GM23338 (cell line): ENCODE results near the gene PLD6. TPM values are rescaled to one million over a fixed set of nuclear protein-coding genes. Genes with fewer than 3 reads are reported as not detected.

Experiments
- ATAC-seq: fragments of 200-7000 bp; cut with Tn5 transposase; 3 replicates; pipeline ENCODE4 v1.9.1; 2020
- DNase-seq: peaks from one replicate; pipeline ENCODE4 v3.0.0-alpha.2; 2015; ENCODE audit warnings: low spot score
- H2AFZ ChIP-seq: fragments of 200-600 bp; sonication (generic); 2 replicates; pipeline ENCODE4 v1.8.0; 2016; ENCODE audit warnings: antibody characterized with exemption, mild to moderate bottlenecking, moderate library complexity
- H3F3A ChIP-seq: fragments of 200-600 bp; sonication (generic); replicated peaks from 2 replicates; pipeline ENCODE4 v1.8.0; 2017; ENCODE audit warnings: antibody characterized with exemption, mixed run types, low read depth
- H3K27ac ChIP-seq: fragments of 200-600 bp; sonication (generic); 2 replicates; pipeline ENCODE4 v1.6.1; 2016; ENCODE audit warnings: low read depth
- H3K27me3 ChIP-seq: fragments of 200-600 bp; sonication (generic); 2 replicates; pipeline ENCODE4 v1.8.0; 2016; ENCODE audit warnings: mild to moderate bottlenecking, mixed run types, moderate library complexity; ENCODE audit not compliant: insufficient read depth
- H3K36me3 ChIP-seq: fragments of 200-600 bp; sonication (generic); 2 replicates; pipeline ENCODE4 v1.8.0; 2016; ENCODE audit warnings: mild to moderate bottlenecking; ENCODE audit not compliant: insufficient read depth
- H3K4me1 ChIP-seq: fragments of 200-600 bp; sonication (generic); 2 replicates; pipeline ENCODE4 v1.8.0; 2016; ENCODE audit warnings: mild to moderate bottlenecking, moderate library complexity; ENCODE audit not compliant: insufficient read depth
- H3K4me2 ChIP-seq: fragments of 200-600 bp; sonication (generic); 2 replicates; pipeline ENCODE4 v1.7.1; 2017; ENCODE audit warnings: mixed run types
- H3K4me3 ChIP-seq: fragments of 200-600 bp; sonication (generic); 2 replicates; pipeline ENCODE4 v1.6.1; 2016; ENCODE audit warnings: mixed run types
- H3K79me2 ChIP-seq: fragments of 200-600 bp; sonication (generic); replicated peaks from 2 replicates; pipeline ENCODE4 v1.8.0; 2017; ENCODE audit warnings: mild to moderate bottlenecking; ENCODE audit not compliant: insufficient read depth
- H3K9me2 ChIP-seq: fragments of 200-600 bp; sonication (generic); 2 replicates; pipeline ENCODE4 v1.8.0; 2017; ENCODE audit not compliant: insufficient read depth
- H4K20me1 ChIP-seq: fragments of 200-600 bp; sonication (generic); replicated peaks from 2 replicates; pipeline ENCODE4 v1.8.0; 2017; ENCODE audit warnings: mild to moderate bottlenecking; ENCODE audit not compliant: insufficient read depth
- H3K27ac Mint-ChIP-seq: 2 replicates; pipeline ENCODE4 v1.8.0; 2020; ENCODE audit warnings: inconsistent platforms, mild to moderate bottlenecking, moderate library complexity, mixed read lengths
- H3K27me3 Mint-ChIP-seq: 3 replicates; pipeline ENCODE4 v1.8.0; 2022; ENCODE audit warnings: low read depth, mild to moderate bottlenecking, moderate library complexity, mixed read lengths, inconsistent platforms; ENCODE audit not compliant: insufficient read depth, poor library complexity
- H3K36me3 Mint-ChIP-seq: 3 replicates; pipeline ENCODE4 v1.8.0; 2021; ENCODE audit warnings: low read depth, mild to moderate bottlenecking, inconsistent platforms, moderate library complexity, mixed read lengths
- H3K4me1 Mint-ChIP-seq: 3 replicates; pipeline ENCODE4 v1.8.0; 2020; ENCODE audit warnings: mild to moderate bottlenecking, inconsistent platforms, mixed read lengths
- H3K4me3 Mint-ChIP-seq: 3 replicates; pipeline ENCODE4 v1.8.0; 2021; ENCODE audit warnings: moderate library complexity, mild to moderate bottlenecking, inconsistent platforms, mixed read lengths
- H3K9me3 Mint-ChIP-seq: 3 replicates; pipeline ENCODE4 v1.8.0; 2020; ENCODE audit warnings: moderate library complexity, mild to moderate bottlenecking, inconsistent platforms, mixed read lengths
- CREB1 ChIP-seq: fragments of 250-450 bp; sonication (Bioruptor Pico); IDR thresholded peaks from 2 replicates; pipeline ENCODE4 v1.5.0; 2020; ENCODE audit warnings: low read depth, mild to moderate bottlenecking, moderate library complexity
- CTCF ChIP-seq, 2 experiments: fragments of 200-600 bp in 1 of 2; sonication (generic) in 1 of 2; conservative IDR thresholded peaks; 2 replicates each; pipeline versions ENCODE4 v1.5.1 to v1.6.1; 2016 to 2017; ENCODE audit warnings: antibody characterized with exemption in 2 of 2, low read depth in 2 of 2, mild to moderate bottlenecking in 2 of 2, moderate library complexity in 1 of 2
- EZH2 ChIP-seq: fragments of 200-600 bp; sonication (generic); IDR thresholded peaks from one replicate; pipeline ENCODE4 v1.8.0; 2017; ENCODE audit warnings: antibody characterized with exemption, mild to moderate bottlenecking, low read depth; ENCODE audit not compliant: unreplicated experiment
- EZH2phosphoT487 ChIP-seq: fragments of 200-600 bp; sonication (generic); IDR thresholded peaks from one replicate; pipeline ENCODE4 v1.8.1; 2018; ENCODE audit warnings: antibody characterized with exemption; ENCODE audit not compliant: unreplicated experiment
- JUNB ChIP-seq: IDR thresholded peaks from one replicate; pipeline ENCODE4 v1.6.1; 2016; ENCODE audit warnings: antibody characterized with exemption; ENCODE audit not compliant: unreplicated experiment
- NANOG ChIP-seq: IDR thresholded peaks from 2 replicates; pipeline ENCODE4 v1.6.1; 2016; ENCODE audit warnings: antibody characterized with exemption, borderline replicate concordance
- POLR2AphosphoS5 ChIP-seq: IDR thresholded peaks from 2 replicates; pipeline ENCODE4 v1.6.1; 2016; ENCODE audit warnings: antibody characterized with exemption, low read depth
- STAT1 ChIP-seq: IDR thresholded peaks from one replicate; pipeline ENCODE4 v1.6.1; 2016; ENCODE audit warnings: antibody characterized with exemption; ENCODE audit not compliant: unreplicated experiment
- ZNF114 ChIP-seq: fragments of 250-450 bp; sonication (Bioruptor Pico); IDR thresholded peaks from 2 replicates; pipeline ENCODE4 v1.5.0; 2020; ENCODE audit warnings: mild to moderate bottlenecking, moderate library complexity
- ZNF331 ChIP-seq: fragments of 250-450 bp; sonication (Bioruptor Pico); IDR thresholded peaks from 2 replicates; pipeline ENCODE4 v1.5.0; 2020; ENCODE audit warnings: low read depth, mild to moderate bottlenecking, moderate library complexity
- polyA plus RNA-seq: library from polyadenylated mRNA; unstranded; fragments of >200 nt; fragmentation: Nextera tagmentation; extraction: Ambion mirVana; gene quantifications from 2 replicates; pipeline ENCODE4 v1.2.1, GENCODE V29; 2016
- total RNA-seq: library from RNA; depleted of rRNA; stranded (reverse); fragments of >200 nt; shearing (Covaris generic); gene quantifications from 2 replicates; pipeline ENCODE4 v1.2.3, GENCODE V29; 2014
- TF ChIP-seq, protein P1 (sequence below): fragments of 250-450 bp; sonication (Bioruptor Pico); IDR thresholded peaks from 2 replicates; pipeline ENCODE4 v1.5.0; 2020; ENCODE audit warnings: mild to moderate bottlenecking, moderate library complexity
- TF ChIP-seq, protein P2 (sequence below): IDR thresholded peaks from one replicate; pipeline ENCODE4 v1.6.1; 2018; ENCODE audit warnings: antibody characterized with exemption; ENCODE audit not compliant: unreplicated experiment
- TF ChIP-seq, protein P3 (sequence below): IDR thresholded peaks from 2 replicates; pipeline ENCODE4 v1.6.1; 2016; ENCODE audit warnings: antibody characterized with exemption

Gene PLD6
- total and polyA plus RNA-seq, 2 experiments from 2014 or later = not detected

DNA sequence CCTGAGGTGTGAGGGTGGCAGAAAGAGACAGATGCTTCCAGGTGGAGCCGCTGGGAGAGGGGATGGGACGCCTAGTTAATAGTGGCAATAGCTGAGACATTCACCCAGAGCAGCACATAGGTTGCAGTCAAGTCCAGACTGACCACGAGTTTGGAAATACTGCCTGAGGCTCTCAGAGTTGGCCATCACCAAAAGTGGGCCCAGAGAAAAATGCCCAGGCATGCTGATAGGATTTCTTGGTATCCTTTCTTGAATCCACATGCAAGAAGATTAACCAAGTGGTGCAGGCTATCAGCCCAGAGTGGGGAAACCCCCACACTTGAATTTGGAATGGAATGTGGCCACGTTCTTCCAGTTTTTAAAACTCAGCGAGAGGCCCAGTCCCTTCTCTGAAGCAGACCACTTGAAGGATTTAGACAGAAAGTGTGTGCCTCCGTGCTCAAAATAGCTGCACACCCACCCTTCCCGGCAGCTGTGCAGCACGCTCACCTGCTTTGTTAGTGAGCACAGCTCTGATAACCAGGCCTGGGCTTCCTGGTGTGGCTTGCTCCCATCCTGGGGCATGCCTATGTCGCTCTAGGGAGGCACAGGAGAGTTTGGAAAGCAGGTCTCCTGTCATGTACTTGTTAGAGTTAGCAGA lies 35.7 kb downstream of the PLD6 start:
- H3K36me3 Mint-ChIP-seq = peaks cover 29% of the 10 kb centered on the region; the same call in 2 of the 3 replicates
- peaks cover 12% of the 10 kb centered on the region for H3K27me3 Mint-ChIP-seq
- peaks cover 11% of the 10 kb centered on the region for H3K4me1 Mint-ChIP-seq
- Histone ChIP-seq H3K4me3 (no peak overlapping the region), H3K27me3 (no peaks in the 10 kb centered on the region), H3K79me2 (no peaks in the 10 kb centered on the region), H3F3A (no peaks in the 10 kb centered on the region), H3K27ac (no peak overlapping the region), H4K20me1 (no peaks in the 10 kb centered on the region; the same call in 1 of the 2 replicates), H3K4me2 (no peak overlapping the region), H3K4me1 (no peaks in the 10 kb centered on the region), H2AFZ (no peak overlapping the region), H3K9me2 (no peaks in the 10 kb centered on the region), H3K36me3 (no peaks in the 10 kb centered on the region; the same call in 1 of the 2 replicates)
- no peaks in the 10 kb centered on the region for H3K9me3 Mint-ChIP-seq
- H3K27ac Mint-ChIP-seq = peak overlapping the region; percentile 65; the same call in 1 of the 2 replicates
- TF ChIP-seq CTCF (conservative IDR thresholded peaks at IDR 0.05; ENCODE audit: low read depth in 2 of 2) (no peak), ZNF114 (no peak), EZH2phosphoT487 (no peak), POLR2AphosphoS5 (no peak), ZNF331 (CRISPR knock-in tag) (no peak), EZH2 (no peak), JUNB (no peak), NANOG (no peak), CREB1 (CRISPR knock-in tag) (no peak), STAT1 (no peak)
- TF ChIP-seq, protein P1, sequence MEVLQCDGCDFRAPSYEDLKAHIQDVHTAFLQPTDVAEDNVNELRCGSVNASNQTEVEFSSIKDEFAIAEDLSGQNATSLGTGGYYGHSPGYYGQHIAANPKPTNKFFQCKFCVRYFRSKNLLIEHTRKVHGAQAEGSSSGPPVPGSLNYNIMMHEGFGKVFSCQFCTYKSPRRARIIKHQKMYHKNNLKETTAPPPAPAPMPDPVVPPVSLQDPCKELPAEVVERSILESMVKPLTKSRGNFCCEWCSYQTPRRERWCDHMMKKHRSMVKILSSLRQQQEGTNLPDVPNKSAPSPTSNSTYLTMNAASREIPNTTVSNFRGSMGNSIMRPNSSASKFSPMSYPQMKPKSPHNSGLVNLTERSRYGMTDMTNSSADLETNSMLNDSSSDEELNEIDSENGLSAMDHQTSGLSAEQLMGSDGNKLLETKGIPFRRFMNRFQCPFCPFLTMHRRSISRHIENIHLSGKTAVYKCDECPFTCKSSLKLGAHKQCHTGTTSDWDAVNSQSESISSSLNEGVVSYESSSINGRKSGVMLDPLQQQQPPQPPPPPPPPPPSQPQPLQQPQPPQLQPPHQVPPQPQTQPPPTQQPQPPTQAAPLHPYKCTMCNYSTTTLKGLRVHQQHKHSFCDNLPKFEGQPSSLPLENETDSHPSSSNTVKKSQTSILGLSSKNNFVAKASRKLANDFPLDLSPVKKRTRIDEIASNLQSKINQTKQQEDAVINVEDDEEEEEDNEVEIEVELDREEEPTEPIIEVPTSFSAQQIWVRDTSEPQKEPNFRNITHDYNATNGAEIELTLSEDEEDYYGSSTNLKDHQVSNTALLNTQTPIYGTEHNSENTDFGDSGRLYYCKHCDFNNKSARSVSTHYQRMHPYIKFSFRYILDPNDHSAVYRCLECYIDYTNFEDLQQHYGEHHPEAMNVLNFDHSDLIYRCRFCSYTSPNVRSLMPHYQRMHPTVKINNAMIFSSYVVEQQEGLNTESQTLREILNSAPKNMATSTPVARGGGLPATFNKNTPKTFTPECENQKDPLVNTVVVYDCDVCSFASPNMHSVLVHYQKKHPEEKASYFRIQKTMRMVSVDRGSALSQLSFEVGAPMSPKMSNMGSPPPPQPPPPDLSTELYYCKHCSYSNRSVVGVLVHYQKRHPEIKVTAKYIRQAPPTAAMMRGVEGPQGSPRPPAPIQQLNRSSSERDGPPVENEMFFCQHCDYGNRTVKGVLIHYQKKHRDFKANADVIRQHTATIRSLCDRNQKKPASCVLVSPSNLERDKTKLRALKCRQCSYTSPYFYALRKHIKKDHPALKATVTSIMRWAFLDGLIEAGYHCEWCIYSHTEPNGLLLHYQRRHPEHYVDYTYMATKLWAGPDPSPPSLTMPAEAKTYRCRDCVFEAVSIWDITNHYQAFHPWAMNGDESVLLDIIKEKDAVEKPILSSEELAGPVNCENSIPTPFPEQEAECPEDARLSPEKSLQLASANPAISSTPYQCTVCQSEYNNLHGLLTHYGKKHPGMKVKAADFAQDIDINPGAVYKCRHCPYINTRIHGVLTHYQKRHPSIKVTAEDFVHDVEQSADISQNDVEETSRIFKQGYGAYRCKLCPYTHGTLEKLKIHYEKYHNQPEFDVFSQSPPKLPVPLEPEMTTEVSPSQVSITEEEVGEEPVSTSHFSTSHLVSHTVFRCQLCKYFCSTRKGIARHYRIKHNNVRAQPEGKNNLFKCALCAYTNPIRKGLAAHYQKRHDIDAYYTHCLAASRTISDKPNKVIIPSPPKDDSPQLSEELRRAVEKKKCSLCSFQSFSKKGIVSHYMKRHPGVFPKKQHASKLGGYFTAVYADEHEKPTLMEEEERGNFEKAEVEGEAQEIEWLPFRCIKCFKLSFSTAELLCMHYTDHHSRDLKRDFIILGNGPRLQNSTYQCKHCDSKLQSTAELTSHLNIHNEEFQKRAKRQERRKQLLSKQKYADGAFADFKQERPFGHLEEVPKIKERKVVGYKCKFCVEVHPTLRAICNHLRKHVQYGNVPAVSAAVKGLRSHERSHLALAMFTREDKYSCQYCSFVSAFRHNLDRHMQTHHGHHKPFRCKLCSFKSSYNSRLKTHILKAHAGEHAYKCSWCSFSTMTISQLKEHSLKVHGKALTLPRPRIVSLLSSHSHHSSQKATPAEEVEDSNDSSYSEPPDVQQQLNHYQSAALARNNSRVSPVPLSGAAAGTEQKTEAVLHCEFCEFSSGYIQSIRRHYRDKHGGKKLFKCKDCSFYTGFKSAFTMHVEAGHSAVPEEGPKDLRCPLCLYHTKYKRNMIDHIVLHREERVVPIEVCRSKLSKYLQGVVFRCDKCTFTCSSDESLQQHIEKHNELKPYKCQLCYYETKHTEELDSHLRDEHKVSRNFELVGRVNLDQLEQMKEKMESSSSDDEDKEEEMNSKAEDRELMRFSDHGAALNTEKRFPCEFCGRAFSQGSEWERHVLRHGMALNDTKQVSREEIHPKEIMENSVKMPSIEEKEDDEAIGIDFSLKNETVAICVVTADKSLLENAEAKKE (CRISPR knock-in tag) = no peak
- TF ChIP-seq, protein P2, sequence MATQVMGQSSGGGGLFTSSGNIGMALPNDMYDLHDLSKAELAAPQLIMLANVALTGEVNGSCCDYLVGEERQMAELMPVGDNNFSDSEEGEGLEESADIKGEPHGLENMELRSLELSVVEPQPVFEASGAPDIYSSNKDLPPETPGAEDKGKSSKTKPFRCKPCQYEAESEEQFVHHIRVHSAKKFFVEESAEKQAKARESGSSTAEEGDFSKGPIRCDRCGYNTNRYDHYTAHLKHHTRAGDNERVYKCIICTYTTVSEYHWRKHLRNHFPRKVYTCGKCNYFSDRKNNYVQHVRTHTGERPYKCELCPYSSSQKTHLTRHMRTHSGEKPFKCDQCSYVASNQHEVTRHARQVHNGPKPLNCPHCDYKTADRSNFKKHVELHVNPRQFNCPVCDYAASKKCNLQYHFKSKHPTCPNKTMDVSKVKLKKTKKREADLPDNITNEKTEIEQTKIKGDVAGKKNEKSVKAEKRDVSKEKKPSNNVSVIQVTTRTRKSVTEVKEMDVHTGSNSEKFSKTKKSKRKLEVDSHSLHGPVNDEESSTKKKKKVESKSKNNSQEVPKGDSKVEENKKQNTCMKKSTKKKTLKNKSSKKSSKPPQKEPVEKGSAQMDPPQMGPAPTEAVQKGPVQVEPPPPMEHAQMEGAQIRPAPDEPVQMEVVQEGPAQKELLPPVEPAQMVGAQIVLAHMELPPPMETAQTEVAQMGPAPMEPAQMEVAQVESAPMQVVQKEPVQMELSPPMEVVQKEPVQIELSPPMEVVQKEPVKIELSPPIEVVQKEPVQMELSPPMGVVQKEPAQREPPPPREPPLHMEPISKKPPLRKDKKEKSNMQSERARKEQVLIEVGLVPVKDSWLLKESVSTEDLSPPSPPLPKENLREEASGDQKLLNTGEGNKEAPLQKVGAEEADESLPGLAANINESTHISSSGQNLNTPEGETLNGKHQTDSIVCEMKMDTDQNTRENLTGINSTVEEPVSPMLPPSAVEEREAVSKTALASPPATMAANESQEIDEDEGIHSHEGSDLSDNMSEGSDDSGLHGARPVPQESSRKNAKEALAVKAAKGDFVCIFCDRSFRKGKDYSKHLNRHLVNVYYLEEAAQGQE = no peak
- TF ChIP-seq, protein P3, sequence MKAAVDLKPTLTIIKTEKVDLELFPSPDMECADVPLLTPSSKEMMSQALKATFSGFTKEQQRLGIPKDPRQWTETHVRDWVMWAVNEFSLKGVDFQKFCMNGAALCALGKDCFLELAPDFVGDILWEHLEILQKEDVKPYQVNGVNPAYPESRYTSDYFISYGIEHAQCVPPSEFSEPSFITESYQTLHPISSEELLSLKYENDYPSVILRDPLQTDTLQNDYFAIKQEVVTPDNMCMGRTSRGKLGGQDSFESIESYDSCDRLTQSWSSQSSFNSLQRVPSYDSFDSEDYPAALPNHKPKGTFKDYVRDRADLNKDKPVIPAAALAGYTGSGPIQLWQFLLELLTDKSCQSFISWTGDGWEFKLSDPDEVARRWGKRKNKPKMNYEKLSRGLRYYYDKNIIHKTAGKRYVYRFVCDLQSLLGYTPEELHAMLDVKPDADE = no peak
- ATAC-seq = no peak
- DNase-seq = no peak
- no peak overlapping the region for H3K4me3 Mint-ChIP-seq
